Neutrophil (primary cell): ENCODE results near the gene GJC1.

Experiments
- H3K27ac ChIP-seq: fragments of 200-600 bp; sonication (generic); 2 replicates; pipeline ENCODE4 v1.5.1; 2016; ENCODE audit warnings: mild to moderate bottlenecking, moderate library complexity
- H3K27me3 ChIP-seq: fragments of 200-600 bp; sonication (generic); 2 replicates; pipeline ENCODE4 v1.6.0; 2016; ENCODE audit warnings: mild to moderate bottlenecking
- H3K36me3 ChIP-seq: fragments of 200-600 bp; sonication (generic); 2 replicates; pipeline ENCODE4 v1.5.1; 2017
- H3K4me1 ChIP-seq, 2 experiments: fragments of 200-600 bp in 1 of 2; sonication (generic) in 1 of 2; 1 replicate in 1 of 2; 2 replicates in 1 of 2; pipeline versions ENCODE4 v1.5.1 to v1.6.1; 2013 to 2016; ENCODE audit warnings: low read depth in 1 of 2, low read length in 1 of 2, mild to moderate bottlenecking in 1 of 2, moderate library complexity in 1 of 2; ENCODE audit not compliant: control insufficient read depth in 1 of 2, insufficient read depth in 1 of 2
- H3K4me3 ChIP-seq, 2 experiments: fragments of 200-600 bp in 1 of 2; sonication (generic) in 1 of 2; 1 replicate in 1 of 2; 2 replicates in 1 of 2; pipeline ENCODE4 v1.5.1; 2013 to 2016; ENCODE audit warnings: low read depth in 1 of 2, low read length in 1 of 2, mild to moderate bottlenecking in 1 of 2, moderate library complexity in 1 of 2
- H3K9me3 ChIP-seq: fragments of 200-600 bp; sonication (generic); 2 replicates; pipeline ENCODE4 v1.5.1; 2016
- CTCF ChIP-seq: fragments of 200-600 bp; sonication (generic); IDR thresholded peaks from 2 replicates; pipeline ENCODE4 v1.5.1; 2016; ENCODE audit warnings: antibody characterized with exemption

GJC1 gene

DNA sequence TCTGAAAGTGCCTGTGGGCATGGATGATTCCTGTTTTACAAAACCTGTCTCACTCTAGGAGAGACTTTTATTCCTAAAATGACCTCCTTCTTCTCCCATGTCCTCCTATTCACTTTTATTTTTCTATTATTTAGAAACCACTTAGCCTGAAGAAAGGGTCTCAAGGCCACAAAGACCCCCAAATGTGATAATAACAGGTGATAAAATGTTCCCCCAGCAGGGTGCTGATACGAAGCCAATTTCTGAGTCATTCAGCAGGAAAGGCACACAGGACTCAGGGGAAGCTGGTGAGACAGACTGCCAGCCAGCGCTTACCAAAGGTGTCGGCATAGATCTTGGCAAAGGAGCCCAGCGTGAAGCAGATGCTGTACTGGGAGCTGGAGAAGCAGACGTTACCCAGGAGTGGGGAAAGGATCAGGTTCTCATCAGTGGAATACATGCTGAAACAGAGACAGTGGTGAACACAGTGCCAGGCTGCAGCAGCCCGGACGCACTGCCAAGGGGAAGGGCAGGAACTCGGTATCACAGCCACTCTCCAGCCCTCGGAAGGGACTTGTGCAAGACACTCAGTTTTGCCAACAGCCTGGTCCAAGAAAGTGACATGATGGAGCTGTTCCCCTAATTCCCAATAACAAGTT, 42.2 kb upstream of the GJC1 start:
- H3K36me3 ChIP-seq: peaks cover 91% of the 10 kb centered on the region
- H3K4me1 ChIP-seq: no peaks in the 10 kb centered on the region
- no peak for TF ChIP-seq CTCF
- no peaks in the 10 kb centered on the region for H3K9me3 ChIP-seq
- no peaks in the 10 kb centered on the region for H3K27me3 ChIP-seq
- no peak overlapping the region for H3K27ac ChIP-seq
- no peak overlapping the region for H3K4me3 ChIP-seq

DNA sequence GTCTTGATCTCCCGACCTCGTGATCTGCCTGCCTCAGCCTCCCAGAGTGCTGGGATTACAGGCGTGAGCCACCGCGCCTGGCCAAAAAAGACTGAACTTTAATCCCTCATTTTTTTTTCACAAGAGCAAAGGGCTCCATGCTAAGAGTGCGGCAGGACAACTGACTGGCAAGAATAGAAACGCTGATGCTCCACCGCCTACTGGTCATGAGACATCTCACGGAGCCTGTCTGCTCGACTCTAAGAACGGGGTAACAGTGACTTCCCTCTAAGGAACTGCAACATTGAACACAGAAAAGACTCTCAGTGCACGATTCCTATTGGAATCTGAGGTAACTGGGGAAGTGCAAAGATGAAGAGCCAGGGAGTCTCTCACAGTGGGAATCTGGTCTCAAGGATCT, 41.5 kb upstream of the GJC1 start:
- no peaks in the 10 kb centered on the region for H3K27me3 ChIP-seq
- H3K36me3 ChIP-seq: peaks cover 93% of the 10 kb centered on the region
- H3K4me1 ChIP-seq: no peaks in the 10 kb centered on the region
- H3K9me3 ChIP-seq: no peaks in the 10 kb centered on the region
- no peak overlapping the region for H3K4me3 ChIP-seq
- no peak for TF ChIP-seq CTCF
- no peak overlapping the region for H3K27ac ChIP-seq

DNA sequence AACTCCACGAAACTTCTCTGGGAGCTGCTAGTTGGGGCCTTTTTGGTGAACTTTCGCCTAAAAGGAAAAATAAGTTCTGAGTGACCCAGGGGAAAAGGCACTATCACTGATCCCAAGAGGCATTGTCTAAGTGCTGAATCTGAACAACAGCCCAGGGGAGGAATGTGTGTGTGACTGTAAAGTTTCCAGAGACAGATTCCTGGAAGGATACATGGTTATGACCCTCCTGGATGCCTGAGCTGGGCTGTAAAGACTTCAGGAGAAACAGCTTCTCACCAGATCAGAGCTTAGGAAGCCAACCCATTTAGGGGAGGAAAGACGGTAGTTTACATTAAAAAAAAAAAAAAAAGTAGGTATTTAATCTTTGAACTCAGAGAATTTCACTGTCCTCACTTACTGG, 37.8 kb upstream of the GJC1 start:
- TF ChIP-seq CTCF: no peak
- H3K36me3 ChIP-seq: peaks cover 93% of the 10 kb centered on the region
- no peak overlapping the region for H3K4me3 ChIP-seq
- H3K27me3 ChIP-seq: no peaks in the 10 kb centered on the region
- no peaks in the 10 kb centered on the region for H3K9me3 ChIP-seq
- H3K27ac ChIP-seq: no peak overlapping the region
- H3K4me1 ChIP-seq: no peaks in the 10 kb centered on the region

DNA sequence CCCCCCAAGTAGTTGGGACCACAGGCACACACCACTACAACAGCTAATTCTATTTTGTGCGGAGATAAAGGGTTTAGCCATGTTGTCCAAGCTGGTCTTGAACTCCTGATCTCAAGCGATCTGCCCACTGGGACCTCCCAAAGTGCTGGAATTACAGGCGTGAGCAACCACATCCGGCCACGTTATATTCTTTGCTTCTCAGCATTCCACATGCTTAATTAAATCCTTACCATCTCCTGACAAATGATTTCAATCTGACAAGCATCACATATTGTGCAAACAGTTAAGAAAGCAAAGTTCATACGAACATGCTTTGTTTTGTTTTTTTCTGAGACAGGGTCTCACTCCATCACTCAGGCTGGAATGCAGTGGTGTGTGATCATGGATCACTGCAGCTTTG, 35.8 kb upstream of the GJC1 start:
- H3K4me1 ChIP-seq: no peaks in the 10 kb centered on the region
- H3K36me3 ChIP-seq: peaks cover 95% of the 10 kb centered on the region
- H3K27ac ChIP-seq: no peak overlapping the region
- no peak overlapping the region for H3K4me3 ChIP-seq
- no peaks in the 10 kb centered on the region for H3K27me3 ChIP-seq
- no peak for TF ChIP-seq CTCF
- no peaks in the 10 kb centered on the region for H3K9me3 ChIP-seq

DNA sequence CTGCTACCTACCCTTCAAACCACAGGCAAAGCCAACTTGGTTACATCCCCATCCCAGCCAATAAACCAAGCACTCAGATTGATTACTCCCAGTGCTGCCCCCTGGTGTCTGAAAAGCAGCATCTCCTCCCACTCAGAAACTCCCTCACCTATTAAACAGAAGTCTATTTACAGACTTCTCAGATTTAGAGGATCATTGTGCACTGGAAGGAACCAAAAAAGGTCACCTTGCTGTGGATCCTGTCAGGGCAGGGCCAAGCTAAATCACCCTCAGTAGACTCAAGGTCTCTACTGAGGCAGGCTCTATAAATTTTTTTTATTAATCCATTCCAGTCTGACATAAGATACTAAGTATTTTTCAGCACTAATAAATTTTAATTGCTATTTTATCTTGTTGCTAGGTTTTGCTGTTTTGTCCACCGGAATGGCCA, 35.2 kb upstream of the GJC1 start:
- no peaks in the 10 kb centered on the region for H3K27me3 ChIP-seq
- TF ChIP-seq CTCF: peak; percentile 81
- no peaks in the 10 kb centered on the region for H3K9me3 ChIP-seq
- H3K36me3 ChIP-seq: peaks cover 95% of the 10 kb centered on the region
- H3K4me1 ChIP-seq: no peaks in the 10 kb centered on the region
- no peak overlapping the region for H3K4me3 ChIP-seq
- H3K27ac ChIP-seq: no peak overlapping the region
